GM19351 (cell line): ENCODE data around the gene ABHD1.
A peak's percentile ranks its signal among the peaks of the same experiment; 100 is the strongest.
"Not testable (repeated sequence)": the region's sequence is repeated elsewhere in the genome, so short reads cannot be mapped to it uniquely, and the experiment has no call there.

Experiments used
- ATAC-seq: cut with Tn5 transposase; IDR thresholded peaks from one replicate; pipeline ENCODE4 v1.9.1; 2021; ENCODE audit warnings: mild to moderate bottlenecking, moderate library complexity; ENCODE audit not compliant: unreplicated experiment

ABHD1 gene

DNA sequence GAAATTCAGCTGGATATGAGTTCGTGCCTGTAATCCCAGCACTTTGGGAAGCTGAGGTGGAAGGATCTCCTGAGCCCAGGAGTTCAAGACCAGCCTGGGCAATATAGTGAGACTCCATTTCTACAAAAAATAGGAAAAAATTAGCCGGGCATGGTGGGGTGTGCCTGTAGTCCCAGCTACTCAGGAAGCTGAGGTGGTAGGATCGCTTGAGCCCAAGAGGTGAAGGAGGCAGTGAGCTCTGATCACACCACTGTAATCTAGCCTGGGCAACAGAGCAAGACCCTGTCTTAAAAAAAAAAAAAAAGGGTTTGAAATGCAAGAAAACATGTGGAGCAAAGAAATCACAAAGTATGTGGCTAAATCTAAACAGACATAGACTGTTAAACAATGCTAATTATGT lies 14.5 kb upstream of the ABHD1 start:
- no peak for ATAC-seq

DNA sequence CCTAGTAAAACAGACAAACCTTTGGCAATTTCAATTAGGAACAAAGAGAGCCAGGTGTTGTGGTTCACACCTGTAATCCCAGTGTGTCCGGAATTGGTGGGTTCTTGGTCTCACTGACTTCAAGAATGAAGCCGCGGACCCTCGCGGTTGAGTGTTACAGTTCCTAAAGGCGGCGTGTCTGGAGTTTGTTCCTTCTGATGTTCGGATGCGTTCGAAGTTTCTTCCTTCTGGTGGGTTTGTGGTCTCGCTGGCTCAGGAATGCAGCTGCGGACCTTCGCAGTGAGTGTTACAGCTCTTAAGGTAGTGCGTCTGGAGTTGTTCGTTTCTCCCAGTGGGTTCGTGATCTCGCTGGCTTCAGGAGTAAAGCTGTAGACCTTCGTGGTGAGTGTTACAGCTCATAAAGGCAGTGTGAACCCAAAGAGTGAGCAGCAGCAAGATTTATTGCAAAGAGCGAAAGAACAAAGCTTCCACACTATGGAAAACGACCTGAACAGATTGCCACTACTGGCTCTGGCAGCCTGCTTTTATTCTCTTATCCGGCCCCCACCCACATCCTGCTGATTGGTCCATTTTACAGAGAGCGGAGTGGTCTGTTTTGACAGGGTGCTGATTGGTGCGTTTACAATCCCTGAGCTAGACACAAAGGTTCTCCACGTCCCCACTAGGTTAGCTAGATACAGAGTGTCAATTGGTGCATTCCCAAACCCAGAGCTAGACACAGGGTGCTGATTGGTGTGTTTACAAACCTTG lies 12.8 kb upstream of the ABHD1 start:
- not testable (repeated sequence) for ATAC-seq

- not testable (repeated sequence) for ATAC-seq
Observed at GRCh38 chr2:27111392-27112078, 12.1 kb upstream of the ABHD1 start.

DNA sequence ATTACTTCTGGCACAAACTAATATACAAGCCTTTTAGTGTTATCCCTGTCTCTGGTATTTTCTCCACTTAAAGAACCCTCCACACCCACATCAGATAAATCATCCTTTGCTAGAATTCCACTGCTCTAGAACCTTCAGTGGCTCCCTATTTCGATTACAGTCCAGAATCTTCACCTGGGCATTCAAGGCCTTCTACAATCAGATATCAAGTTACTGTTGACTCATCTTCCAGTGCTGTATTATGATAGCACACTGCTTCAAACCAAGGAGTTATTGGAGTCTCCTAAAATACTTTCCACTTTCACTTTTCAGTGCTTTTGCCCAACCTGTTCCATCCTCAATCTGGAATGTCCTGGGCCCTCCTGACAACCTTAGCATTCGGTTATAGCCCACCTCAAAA lies 8.1 kb upstream of the ABHD1 start:
- ATAC-seq, result no peak

DNA sequence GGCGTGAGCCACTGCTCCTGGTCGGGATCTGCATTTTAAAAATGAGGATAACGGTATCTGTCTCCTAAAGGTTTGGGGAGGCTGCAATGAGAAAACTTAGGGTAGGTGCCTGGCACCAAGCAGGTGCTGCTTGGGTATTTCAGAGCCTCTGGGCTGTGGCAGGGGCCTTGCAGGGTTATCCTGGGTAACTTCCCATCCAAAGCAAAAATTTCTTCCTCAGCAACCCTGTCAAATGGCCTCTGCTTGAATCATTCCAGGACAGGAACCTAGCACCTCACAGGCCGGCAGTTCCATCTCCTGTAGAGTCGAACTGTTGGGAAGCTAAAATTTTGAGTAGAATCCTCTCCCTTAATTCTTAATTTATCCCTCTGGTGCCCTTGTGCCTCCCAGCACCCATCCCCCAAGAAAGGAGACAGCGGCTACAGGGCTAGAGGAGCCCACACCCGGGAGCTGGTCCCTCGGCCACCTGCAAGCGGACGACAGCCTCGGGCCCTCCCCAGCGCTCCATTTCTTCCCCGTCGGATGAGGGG lies 5.6 kb upstream of the ABHD1 start:
- no peak for ATAC-seq

- ATAC-seq, result no peak
Observed at GRCh38 chr2:27118525-27119329, 4.9 kb upstream of the ABHD1 start, which contains the start of gene CGREF1. CGREF1 (minus strand) TSS chr2:27119128; CDS start chr2:27104366, 14,762 bp downstream.

DNA sequence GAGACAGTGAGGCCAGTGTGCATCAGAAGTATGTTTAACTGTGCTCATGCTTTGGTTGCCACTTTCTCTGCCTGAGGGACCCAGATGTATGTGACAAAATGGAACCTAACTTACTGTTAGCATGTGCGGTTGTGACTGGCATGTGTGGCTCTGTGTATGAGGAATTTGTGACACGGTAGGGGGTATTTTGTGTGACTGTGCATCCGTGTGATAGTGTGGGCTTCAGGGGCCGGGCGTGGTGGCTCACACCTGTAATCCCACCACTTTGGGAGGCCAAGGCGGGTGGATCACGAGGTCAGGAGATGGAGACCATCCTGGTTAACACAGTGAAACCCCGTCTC lies 4.3 kb upstream of the ABHD1 start:
- ATAC-seq, result not testable (repeated sequence)

DNA sequence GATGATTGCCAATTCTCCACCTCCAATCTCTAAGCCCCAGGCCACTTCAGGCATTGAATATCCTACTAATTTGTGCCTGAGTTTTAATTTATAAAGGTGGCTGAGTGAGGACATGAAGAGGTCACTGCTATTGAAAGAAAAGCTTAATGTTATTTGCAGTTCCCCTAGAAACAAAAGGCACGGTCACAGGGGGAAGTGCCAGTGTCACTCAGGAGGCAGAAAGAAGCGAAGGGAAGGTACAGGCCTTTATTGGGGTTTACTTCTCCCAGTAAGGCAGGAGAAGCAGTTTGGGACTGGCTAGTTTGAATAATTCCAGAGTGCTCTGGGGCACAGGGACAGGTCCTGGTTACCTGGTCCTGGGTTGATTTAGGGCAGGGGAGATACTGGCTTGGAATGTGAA lies 1.7 kb upstream of the ABHD1 start:
- ATAC-seq, result no peak

- ATAC-seq, result no peak
Observed at GRCh38 chr2:27122791-27123190, 824 bp upstream of the ABHD1 start.

GRCh38 chr2:27125104-27125503 lies 1.5 kb downstream of the ABHD1 start:
- ATAC-seq, result no peak

GRCh38 chr2:27126252-27126710 lies 2.7 kb downstream of the ABHD1 start:
- no peak for ATAC-seq

- no peak for ATAC-seq
Observed at GRCh38 chr2:27127883-27128667, 4.5 kb downstream of the ABHD1 start.

DNA sequence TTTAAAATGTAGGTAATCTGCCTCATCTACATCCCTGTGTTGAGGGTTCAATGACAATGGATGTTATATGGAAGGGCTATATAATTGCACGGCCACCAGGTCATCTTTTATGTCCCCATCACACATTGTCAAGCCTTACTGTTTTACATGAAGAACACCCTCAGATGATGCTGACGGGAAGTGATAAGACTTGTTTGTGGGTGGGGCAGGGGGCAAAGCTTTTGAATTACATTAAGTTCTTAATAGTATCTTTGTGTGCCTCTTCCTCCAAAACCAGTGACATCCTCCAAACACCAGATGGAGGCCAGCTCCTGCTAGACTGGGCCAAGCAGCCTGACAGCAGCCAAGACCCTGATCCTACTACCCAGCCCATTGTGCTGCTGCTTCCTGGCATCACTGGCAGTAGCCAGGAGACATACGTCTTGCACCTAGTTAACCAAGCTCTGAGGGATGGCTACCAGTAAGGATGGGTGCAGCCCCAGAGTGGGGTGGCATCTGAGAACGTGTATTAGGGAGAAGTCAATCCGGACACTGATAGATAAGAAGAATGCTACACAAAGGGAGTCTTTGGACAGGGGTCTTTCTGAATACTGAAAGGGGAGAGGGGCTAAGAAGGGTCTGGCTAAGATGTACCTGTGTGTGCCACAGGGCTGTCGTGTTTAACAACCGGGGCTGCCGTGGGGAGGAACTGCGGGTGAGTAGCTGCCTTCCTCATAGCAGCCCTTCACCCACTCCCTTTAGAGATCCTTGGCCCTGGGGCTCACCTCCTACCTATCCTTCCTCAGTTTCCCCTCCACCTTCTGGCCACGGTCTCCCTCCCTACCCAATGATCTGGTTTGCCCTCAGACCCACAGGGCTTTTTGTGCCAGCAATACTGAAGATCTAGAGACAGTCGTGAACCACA lies 5.3 kb downstream of the ABHD1 start:
- ATAC-seq, result no peak

DNA sequence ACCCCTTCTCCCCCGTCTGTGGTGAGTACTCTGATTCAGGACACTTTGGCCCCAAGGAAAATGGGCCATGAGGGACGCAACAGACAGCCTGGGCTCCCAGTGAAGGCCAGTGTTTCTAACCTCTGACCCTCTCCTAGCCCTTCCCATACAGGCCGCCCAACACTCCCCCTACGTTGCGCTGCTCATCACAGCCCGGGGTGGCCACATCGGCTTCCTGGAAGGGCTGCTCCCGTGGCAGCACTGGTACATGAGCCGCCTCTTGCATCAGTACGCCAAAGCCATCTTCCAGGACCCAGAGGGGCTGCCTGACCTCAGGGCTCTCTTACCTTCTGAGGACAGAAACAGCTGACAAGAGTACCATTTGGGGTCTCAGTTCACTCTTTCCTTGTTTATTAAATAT lies 6.8 kb downstream of the ABHD1 start:
- ATAC-seq, result no peak

- no peak for ATAC-seq
Observed at GRCh38 chr2:27131429-27131828, 7.8 kb downstream of the ABHD1 start.

DNA sequence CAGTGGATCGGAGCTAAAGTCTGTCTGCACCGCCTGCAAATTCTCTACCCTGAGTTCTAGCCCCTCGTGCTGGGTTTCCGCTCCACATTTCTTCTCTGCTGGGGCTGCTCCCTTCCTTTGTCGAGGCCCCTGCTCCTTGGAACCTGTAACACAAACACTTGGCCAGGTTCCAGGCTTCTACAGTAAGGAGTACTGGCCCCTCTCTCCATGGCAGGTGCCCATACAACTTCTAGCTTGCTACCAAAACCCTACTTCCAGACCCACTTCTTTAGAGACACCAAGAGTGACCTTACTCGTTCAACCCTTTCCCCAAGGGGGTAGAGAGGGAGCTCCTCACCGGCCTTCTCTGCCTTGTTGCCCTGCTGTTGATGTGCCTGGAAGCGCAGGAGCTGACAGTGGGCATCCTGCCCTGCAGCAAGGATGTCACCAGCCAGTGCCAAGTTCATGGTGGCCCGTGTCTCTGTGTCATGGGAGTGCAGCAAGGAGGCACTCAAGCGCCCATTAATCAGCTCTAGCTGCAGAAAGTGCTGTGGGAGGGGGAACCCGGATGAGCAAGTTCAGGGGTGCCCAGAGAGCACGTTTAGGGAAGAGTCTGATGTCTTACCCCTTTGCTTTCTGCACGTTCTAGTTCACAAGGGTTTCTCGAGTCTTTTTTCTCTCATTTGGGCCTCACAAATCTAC lies 9.7 kb downstream of the ABHD1 start:
- ATAC-seq, result no peak

DNA sequence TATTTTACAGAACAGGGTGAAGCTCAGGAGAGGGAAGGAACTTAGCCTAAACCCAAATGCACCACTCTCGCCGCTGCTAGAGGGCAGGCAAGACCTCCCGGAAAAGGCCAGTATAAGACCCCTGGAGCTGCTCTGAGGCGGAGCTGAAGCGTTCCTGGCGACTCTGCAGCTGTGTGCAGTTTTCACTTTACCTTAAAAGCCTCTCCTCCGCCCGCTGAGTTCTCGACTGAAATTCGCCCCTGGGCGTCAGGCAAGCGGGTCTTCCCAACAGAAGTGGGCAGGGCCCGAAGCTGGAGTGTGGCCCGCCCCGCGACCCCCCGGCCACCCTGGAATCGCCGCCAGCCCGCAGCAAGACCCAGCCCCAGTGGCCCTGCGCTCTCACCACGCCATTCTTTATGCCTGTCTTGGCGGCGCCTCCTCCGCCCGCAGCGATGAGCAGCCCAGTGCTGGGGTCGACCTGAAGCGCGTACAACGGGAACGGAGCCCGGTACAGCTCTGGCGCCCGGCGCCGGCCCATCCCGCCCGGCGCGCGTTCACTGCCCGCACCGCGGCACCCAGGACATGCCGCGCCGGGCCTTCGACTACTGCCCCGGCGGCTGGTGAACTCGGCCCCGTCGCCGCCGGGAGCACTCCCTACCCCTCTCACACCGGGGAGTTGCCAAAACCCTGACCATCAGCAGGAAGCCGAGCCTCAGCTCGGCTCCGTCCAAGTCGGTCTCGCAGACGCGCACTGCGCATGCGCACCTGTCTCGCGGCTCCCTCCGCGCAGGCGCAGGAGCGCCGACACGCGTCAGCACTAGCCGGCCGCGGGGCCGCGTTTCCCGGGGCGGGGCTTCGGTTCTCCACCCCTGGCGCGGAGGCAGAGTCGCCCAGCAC lies 10.5 kb downstream of the ABHD1 start, which contains the start of gene PREB:
Gene PREB, minus strand, starts transcription at position 732 of the 876 bp plus-strand sequence. Its CDS starts 215 bp downstream, at position 517.
- peak; percentile 88 for ATAC-seq
